Stimulated activated naive B cell treated with anti-CD40 and anti-IgM and Interleukin-4, amounts not matched to agents 10 μg/mL and 1 μg/mL and 100 μg/mL, for 72 hours (primary cell): ENCODE data around the gene ARPIN.
"Not testable (repeated sequence)": the region's sequence is repeated elsewhere in the genome, so short reads cannot be mapped to it uniquely, and the experiment has no call there.

ENCODE experiments used
- ATAC-seq, 2 donors: fragments of 150-1000 bp; cut with Tn5 transposase; replicated peaks; 2 replicates each; pipeline ENCODE4 v1.10.0; 2021; ENCODE audit warnings: moderate library complexity in 1 of 2
- DNase-seq: peaks from one replicate; pipeline ENCODE4 v3.0.0; 2021
- H3K27ac Mint-ChIP-seq: one replicate; pipeline ENCODE4 v1.8.0; 2022; ENCODE audit warnings: mild to moderate bottlenecking, mixed read lengths
- H3K27me3 Mint-ChIP-seq, 2 donors: one replicate each; pipeline ENCODE4 v1.8.0; 2022; ENCODE audit warnings: mixed read lengths in 2 of 2
- H3K36me3 Mint-ChIP-seq, 2 donors: one replicate each; pipeline ENCODE4 v1.8.0; 2022; ENCODE audit warnings: mixed read lengths in 2 of 2, mild to moderate bottlenecking in 1 of 2
- H3K4me1 Mint-ChIP-seq, 2 donors: one replicate each; pipeline ENCODE4 v1.8.0; 2022; ENCODE audit warnings: mixed read lengths in 2 of 2, mild to moderate bottlenecking in 1 of 2
- H3K4me3 Mint-ChIP-seq, 2 donors: one replicate each; pipeline ENCODE4 v1.8.0; 2022; ENCODE audit warnings: mild to moderate bottlenecking in 2 of 2, mixed read lengths in 2 of 2, moderate library complexity in 1 of 2
- H3K9me3 Mint-ChIP-seq, 2 donors: one replicate each; pipeline ENCODE4 v1.8.0; 2022; ENCODE audit warnings: mixed read lengths in 2 of 2, mild to moderate bottlenecking in 1 of 2

The ARPIN gene

GRCh38 chr15:89854863-89855262 is 57.9 kb downstream of the ARPIN start:
- not testable (repeated sequence) for H3K27ac Mint-ChIP-seq, H3K4me3 Mint-ChIP-seq, H3K9me3 Mint-ChIP-seq, H3K27me3 Mint-ChIP-seq, DNase-seq, ATAC-seq
- Mint-ChIP-seq H3K36me3 (peaks cover 29 to 44% of the 10 kb centered on the region in 2 donors), H3K4me1 (peaks cover 22 to 38% of the 10 kb centered on the region in 2 donors)

GRCh38 chr15:89852342-89852995 is 60.3 kb downstream of the ARPIN start:
- DNase-seq (no peak), ATAC-seq (no peak)
- H3K36me3 Mint-ChIP-seq: peaks cover 27 to 38% of the 10 kb centered on the region in 2 donors
- H3K27me3 Mint-ChIP-seq: no peaks in the 10 kb centered on the region
- H3K9me3 Mint-ChIP-seq: no peaks in the 10 kb centered on the region
- H3K27ac Mint-ChIP-seq: no peak overlapping the region
- no peak overlapping the region for H3K4me3 Mint-ChIP-seq
- H3K4me1 Mint-ChIP-seq: peaks cover 31 to 52% of the 10 kb centered on the region in 2 donors

- H3K4me3 Mint-ChIP-seq: peak overlapping the region; percentile 21 to 70
- peak overlapping the region; percentile 95 for H3K27ac Mint-ChIP-seq
- no peaks in the 10 kb centered on the region for H3K9me3 Mint-ChIP-seq
- no peak for DNase-seq
- H3K36me3 Mint-ChIP-seq: peaks cover 24 to 38% of the 10 kb centered on the region in 2 donors
- H3K27me3 Mint-ChIP-seq: no peaks in the 10 kb centered on the region
- peak; percentile 85 to 86 for ATAC-seq
- peaks cover 31 to 52% of the 10 kb centered on the region in 2 donors for H3K4me1 Mint-ChIP-seq
Measured at GRCh38 chr15:89851673-89852341, 60.9 kb downstream of the ARPIN start.

GRCh38 chr15:89848970-89849292 is 63.8 kb downstream of the ARPIN start:
- H3K4me1 Mint-ChIP-seq: peaks cover 33 to 57% of the 10 kb centered on the region in 2 donors
- no peaks in the 10 kb centered on the region for H3K27me3 Mint-ChIP-seq
- ATAC-seq (peak; percentile 1 to 2), DNase-seq (no peak)
- peak overlapping the region; percentile 65 for H3K27ac Mint-ChIP-seq
- peaks cover 30 to 43% of the 10 kb centered on the region in 2 donors for H3K36me3 Mint-ChIP-seq
- peak overlapping the region; percentile 1 to 62 for H3K4me3 Mint-ChIP-seq
- no peaks in the 10 kb centered on the region for H3K9me3 Mint-ChIP-seq

GRCh38 chr15:89847101-89847500 is 65.7 kb downstream of the ARPIN start:
- H3K4me1 Mint-ChIP-seq: peaks cover 27 to 48% of the 10 kb centered on the region in 2 donors
- H3K27ac Mint-ChIP-seq: no peak overlapping the region
- H3K27me3 Mint-ChIP-seq: no peaks in the 10 kb centered on the region
- peaks cover 25 to 38% of the 10 kb centered on the region in 2 donors for H3K36me3 Mint-ChIP-seq
- H3K9me3 Mint-ChIP-seq: no peaks in the 10 kb centered on the region
- no peak for ATAC-seq
- no peak for DNase-seq
- no peak overlapping the region for H3K4me3 Mint-ChIP-seq

- no peak overlapping the region for H3K27ac Mint-ChIP-seq
- no peak overlapping the region for H3K4me3 Mint-ChIP-seq
- DNase-seq (no peak), ATAC-seq (no peak)
- peaks cover 24 to 45% of the 10 kb centered on the region in 2 donors for H3K36me3 Mint-ChIP-seq
- H3K9me3 Mint-ChIP-seq: no peaks in the 10 kb centered on the region
- H3K27me3 Mint-ChIP-seq: no peaks in the 10 kb centered on the region
- peaks cover 22 to 36% of the 10 kb centered on the region in 2 donors for H3K4me1 Mint-ChIP-seq
Measured at GRCh38 chr15:89845305-89845893, 67.4 kb downstream of the ARPIN start.
